LNCaP clone FGC (cell line): ENCODE measurements around the gene BCAR1.

Source experiments
- DNase-seq: peaks from one replicate; pipeline ENCODE4 v3.0.0-alpha.2; 2011; ENCODE audit warnings: low read depth
- H3K4me3 ChIP-seq: 2 replicates; pipeline ENCODE4 v1.5.1; 2011; ENCODE audit warnings: mild to moderate bottlenecking, low read depth, low read length, control low read depth
- TF ChIP-seq, protein P1 (sequence below): IDR thresholded peaks from 2 replicates; pipeline ENCODE4 v1.5.1; 2012; ENCODE audit warnings: mild to moderate bottlenecking; ENCODE audit not compliant: control insufficient read depth, insufficient read depth; ENCODE audit errors: extremely low read depth

BCAR1 gene

DNA sequence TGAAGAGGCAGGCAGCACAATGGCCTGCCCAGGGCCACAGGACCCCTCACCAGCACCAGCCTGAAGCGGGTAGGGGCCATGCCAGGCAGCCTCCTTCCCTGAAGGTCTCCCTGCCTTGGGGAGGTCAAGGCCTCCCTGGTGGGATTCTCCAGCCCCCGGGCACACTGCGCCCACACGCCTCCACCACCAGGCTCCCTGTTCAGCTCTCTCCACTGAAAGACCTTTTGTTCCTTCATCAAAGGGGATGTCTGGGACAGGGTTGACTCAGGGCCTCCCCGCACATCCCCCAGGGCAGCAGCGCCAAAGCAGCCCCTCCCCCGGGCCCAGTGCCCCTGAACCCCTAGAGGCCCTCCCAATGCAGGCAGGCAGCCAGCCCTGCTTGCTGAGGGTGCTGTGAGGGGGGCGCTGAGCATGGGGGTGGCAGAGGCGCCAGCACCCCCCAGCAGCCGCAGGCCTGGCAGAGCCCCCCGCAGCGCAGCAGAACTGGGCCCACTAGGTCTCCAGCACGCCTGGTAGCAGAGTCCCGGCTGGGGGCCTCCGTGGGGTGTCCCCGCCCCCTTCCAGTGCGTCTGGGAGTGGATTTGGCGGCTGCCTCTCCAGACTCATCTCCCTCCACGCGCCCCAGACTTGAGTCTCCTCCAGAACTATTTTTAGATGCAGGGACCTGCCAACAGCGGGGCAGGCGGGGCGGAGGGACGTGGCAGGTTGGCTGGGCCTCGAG is 13.1 kb downstream of the BCAR1 start:
- DNase-seq = no peak
- H3K4me3 ChIP-seq = no peak overlapping the region
- TF ChIP-seq, protein P1, sequence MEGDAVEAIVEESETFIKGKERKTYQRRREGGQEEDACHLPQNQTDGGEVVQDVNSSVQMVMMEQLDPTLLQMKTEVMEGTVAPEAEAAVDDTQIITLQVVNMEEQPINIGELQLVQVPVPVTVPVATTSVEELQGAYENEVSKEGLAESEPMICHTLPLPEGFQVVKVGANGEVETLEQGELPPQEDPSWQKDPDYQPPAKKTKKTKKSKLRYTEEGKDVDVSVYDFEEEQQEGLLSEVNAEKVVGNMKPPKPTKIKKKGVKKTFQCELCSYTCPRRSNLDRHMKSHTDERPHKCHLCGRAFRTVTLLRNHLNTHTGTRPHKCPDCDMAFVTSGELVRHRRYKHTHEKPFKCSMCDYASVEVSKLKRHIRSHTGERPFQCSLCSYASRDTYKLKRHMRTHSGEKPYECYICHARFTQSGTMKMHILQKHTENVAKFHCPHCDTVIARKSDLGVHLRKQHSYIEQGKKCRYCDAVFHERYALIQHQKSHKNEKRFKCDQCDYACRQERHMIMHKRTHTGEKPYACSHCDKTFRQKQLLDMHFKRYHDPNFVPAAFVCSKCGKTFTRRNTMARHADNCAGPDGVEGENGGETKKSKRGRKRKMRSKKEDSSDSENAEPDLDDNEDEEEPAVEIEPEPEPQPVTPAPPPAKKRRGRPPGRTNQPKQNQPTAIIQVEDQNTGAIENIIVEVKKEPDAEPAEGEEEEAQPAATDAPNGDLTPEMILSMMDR = no peak

DNA sequence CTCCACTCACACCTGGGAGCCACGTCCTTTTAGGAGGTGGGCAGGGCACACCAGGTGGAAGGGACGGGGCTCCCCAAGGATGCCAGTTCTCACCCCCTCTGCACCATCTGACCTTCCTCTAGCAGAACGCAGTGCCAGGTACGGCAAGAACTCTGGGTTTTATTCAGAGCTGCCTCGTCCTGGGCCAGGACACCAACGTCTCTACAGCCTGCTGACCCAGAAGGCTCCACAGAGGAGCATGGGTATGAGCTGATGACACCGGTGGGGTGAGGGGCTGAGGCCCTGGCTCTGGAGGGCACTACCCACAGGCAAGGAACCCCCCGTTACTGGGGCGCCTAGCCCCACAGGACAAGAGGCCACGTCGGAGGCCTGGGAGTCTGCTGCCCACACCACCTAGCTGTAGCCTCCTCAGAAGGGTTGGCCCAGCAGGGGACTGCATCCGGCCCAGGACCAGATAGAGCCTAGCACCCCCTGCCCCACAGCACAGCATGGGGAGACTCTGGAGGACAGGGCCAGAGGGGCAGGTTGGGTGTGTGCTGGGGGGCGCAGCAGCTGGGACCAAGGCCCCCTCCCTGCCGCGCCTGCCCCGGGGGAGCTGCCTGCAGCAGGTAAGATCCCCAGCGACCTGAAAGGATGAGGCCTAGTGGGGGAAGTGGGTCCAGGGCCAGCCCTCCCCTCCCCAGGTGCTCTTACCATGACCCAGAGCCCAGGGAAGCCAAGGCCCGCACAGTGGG is 13.9 kb downstream of the BCAR1 start:
- no peak for DNase-seq
- H3K4me3 ChIP-seq = no peak overlapping the region
- TF ChIP-seq, protein P1 = no peak

DNA sequence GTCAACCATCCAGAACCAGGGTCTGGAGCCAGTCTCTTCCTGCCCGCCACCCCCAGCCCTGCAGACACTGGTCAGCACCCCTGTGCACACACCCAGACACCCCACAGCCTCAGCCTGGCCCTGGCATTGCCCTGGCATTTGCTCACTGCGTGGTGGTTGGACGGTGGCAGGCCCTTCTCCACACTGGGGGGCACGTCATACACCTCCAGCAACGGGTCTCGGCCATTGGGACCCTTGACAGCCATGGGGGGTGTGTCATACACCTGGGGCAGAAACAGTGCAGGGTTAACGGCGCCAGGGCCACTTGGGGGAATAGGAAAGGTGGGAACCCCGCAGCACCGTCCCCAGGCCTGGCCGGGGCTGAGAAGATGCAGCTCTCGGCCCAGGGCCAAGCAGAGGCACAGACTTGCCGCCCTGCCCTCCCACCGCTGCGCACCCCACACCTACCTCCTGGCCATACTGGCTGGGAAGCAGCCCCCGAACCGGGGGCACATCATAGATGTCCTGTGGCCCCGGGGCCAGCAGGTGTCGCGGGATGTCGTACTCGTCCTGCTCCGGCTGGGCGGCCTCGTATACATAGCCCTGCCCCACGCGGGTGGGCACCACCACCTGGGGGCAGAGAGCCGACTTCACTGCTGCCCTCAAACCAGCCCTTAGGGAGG is 14.6 kb downstream of the BCAR1 start:
- no peak for DNase-seq
- TF ChIP-seq, protein P1 = no peak
- H3K4me3 ChIP-seq = no peak overlapping the region

DNA sequence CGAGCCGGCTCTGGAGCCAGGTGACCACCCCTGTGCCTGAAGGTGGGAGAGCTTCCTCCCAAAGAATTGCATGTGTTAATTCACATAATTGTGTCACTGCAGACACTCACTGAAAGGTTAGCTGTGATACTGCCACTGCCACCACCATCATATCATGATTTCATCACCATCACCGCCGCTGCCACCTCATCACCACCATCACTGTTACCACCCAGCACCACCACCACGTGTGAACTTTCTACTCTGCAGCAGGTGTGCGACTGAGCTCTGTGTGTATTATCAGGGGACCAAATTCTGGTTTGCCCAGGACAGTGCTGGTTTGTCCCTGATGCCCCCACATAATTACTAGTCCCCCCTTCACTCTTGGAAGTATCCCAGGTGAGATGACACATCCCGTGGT is 15.2 kb downstream of the BCAR1 start:
- TF ChIP-seq, protein P1 = no peak
- no peak for DNase-seq
- no peak overlapping the region for H3K4me3 ChIP-seq

DNA sequence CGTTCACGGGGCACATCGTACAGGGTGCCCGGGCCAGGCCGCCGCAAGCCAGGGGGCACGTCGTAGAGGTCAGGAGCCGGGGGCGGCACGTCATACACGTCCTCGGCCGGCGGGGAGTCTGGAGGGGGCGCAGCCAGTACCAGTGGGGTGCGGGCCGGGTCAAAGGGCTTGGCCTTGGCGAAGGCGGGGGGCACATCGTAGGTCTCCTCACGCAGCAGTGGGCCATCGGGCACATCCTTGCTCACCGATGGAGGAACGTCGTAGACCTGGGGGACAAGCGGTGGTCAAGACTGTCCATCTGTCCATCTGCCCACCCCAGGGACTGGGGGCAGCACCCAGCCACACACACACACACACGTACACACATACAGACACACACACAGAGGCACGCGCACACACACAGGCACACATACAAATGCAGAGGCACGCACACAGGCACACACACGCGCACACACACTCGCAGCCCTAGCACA is 15.7 kb downstream of the BCAR1 start:
- no peak for DNase-seq
- TF ChIP-seq, protein P1 = no peak
- H3K4me3 ChIP-seq = no peak overlapping the region

DNA sequence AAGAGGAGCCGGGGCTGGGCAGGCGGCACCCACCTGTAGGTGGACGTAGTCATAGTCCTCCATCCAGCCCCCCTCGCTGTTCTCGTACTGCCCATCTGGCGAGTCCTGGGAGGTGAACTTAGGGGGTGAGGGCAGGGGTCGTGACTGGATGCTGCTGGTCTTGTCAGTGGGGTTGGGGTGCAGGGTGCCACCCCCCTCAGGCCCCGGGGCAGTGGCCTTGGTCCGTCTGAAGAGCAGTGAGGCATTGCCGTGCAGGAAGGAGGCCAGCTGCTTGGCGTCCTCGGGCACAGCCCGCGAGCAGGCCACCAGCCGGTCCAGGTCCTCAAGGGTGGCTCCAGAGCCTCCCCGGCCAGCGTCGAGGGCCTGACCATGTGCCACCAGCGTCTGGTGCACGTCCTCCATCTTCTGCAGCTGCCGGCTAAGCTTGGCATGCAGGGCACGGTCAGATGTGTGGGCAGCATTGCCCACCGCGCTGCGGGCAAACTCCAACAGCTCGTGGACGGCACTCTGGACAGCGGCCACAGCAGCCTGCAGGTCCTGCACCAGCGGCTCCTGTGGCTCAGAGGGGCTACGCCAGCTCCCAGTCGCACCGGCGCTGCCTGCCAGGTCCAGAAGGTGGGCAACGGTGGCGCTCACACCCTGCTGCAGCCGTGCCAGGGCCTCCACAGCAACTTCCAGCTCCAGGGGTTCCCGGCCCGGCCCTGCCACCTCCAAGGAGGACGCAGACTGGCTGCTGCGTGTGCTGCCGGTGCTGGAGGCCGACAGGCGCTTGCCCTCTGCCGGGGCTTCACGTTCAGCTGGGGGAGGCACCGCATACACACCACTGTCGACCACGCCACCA is 16.3 kb downstream of the BCAR1 start:
- no peak for DNase-seq
- H3K4me3 ChIP-seq = no peak overlapping the region
- TF ChIP-seq, protein P1 = no peak
